ENCODE results near the gene SYTL3.

The SYTL3 gene

DNA sequence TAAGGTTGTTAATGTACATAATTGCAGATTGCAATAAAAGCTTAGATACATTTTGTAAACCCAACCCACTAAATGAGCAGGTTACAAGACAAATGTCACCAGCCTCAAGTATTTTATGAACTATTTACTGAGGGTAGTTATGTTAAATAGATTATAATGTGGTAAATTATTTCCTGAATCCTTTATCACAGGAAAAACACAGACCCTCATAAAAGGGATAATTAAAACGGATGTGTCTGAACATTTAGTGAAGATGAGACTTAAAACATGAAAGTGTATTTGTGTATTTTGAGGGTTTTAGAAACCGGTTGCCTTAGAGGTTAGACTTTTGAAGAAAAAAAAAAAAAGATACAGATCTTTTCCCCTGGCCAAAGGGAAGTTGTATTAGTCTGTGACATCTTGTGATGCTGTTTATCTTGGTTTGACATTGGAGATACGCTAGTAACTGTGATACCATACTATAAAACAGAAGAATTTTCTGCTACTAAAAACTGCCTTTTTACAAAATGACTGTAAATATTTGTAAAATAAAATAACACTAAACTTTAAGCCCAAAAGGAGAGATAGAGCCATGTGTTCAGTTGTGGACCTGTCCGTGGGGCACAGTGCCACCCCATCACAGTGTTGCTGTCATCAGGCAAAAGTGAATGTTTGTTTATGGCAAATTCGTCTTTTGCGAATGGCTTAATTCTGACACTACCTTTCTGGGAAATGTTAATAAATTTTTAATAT, 15.0 kb upstream of the SYTL3 start:
- no peaks in the 10 kb centered on the region for H3K9me3 ChIP-seq (replicated peaks in 1 of 2; ENCODE audit: control insufficient read depth in 2 of 2, insufficient read depth in 1 of 2, low read depth in 1 of 2, low read length in 2 of 2)
- no peak overlapping the region for H2BK12ac ChIP-seq (ENCODE audit: low read length)
- no peaks in the 10 kb centered on the region for H3K4me1 ChIP-seq (ENCODE audit: control insufficient read depth in 2 of 2, insufficient read depth in 1 of 2, low read depth in 1 of 2, low read length in 2 of 2)
- H2BK120ac ChIP-seq (ENCODE audit: low read depth, low read length): no peak overlapping the region
- no peak overlapping the region for H3K4me3 ChIP-seq (ENCODE audit: low read length in 2 of 2)
- H2BK5ac ChIP-seq (ENCODE audit: low read length): no peak overlapping the region
- no peak overlapping the region for H3K4me2 ChIP-seq (ENCODE audit: insufficient read depth, low read length, poor library complexity, severe bottlenecking)
- H4K91ac ChIP-seq (ENCODE audit: low read depth, low read length, poor library complexity): no peak overlapping the region
- no peak for DNase-seq (ENCODE audit: low spot score)
- peaks cover 7 to 89% of the 10 kb centered on the region in 2 donors for H3K36me3 ChIP-seq (replicated peaks in 1 of 2; ENCODE audit: control insufficient read depth in 2 of 2, insufficient read depth in 2 of 2, low read length in 2 of 2)
- no peak overlapping the region for H4K8ac ChIP-seq (ENCODE audit: low read depth, low read length)
- no peak overlapping the region for H3K9ac ChIP-seq (ENCODE audit: low read depth, low read length, poor library complexity)
- no CpG with 5 or more reads among the region's 6 CpGs for WGBS, 2 donors (ENCODE audit: extremely low coverage in 2 of 2, insufficient read length in 2 of 2, insufficient replicate concordance in 1 of 2)
- H3K14ac ChIP-seq (ENCODE audit: low read length): no peak overlapping the region
- no peaks in the 10 kb centered on the region for H3K79me1 ChIP-seq (ENCODE audit: low read depth, low read length)
- H3K27me3 ChIP-seq (ENCODE audit: control insufficient read depth in 3 of 3, insufficient read depth in 3 of 3, low read depth in 1 of 3, low read length in 3 of 3): no peaks in the 10 kb centered on the region
- H3K27ac ChIP-seq (replicated peaks; ENCODE audit: low read length): no peak overlapping the region
- no peak overlapping the region for H3K23ac ChIP-seq (ENCODE audit: low read depth, low read length, poor library complexity)
- no peak overlapping the region for H2BK15ac ChIP-seq (ENCODE audit: low read length)
- H3K18ac ChIP-seq (ENCODE audit: low read length): no peak overlapping the region
- no peak overlapping the region for H2AK5ac ChIP-seq (ENCODE audit: low read depth, low read length)
- H2AFZ ChIP-seq (ENCODE audit: low read length): no peak overlapping the region
- no peak overlapping the region for H3K4ac ChIP-seq (ENCODE audit: low read length)

DNA sequence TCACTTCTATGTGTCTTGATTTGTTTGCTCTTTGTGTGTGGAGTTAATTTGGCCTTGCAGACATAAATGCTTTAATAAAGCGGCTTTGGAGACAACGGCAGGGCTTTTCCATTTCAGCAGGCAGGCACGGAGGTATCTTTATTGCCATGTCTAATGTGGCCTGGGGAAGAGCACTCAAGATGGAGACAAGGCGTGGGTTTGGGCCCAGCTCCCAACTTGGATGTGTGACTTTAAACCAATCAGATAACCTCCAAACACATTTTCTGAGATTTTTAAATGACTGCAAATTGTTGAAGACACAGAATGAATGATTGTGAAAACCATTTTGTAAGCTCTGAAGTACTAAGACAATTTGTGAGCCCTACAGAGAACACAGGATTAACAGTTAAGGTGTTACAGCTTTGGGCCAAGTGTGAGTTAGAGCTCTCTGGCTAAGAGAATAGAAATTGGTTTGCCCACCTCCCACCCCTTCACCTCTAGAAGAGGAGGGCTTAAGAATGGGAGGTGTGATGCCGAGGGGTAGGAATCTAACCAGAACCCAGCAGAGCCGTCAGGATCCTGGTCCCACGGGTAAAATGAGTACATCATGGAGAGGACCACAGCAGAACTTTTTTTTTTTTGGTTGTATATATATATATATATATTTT, 14.3 kb upstream of the SYTL3 start:
- no peak overlapping the region for H2BK15ac ChIP-seq (ENCODE audit: low read length)
- H3K36me3 ChIP-seq (replicated peaks in 1 of 2; ENCODE audit: control insufficient read depth in 2 of 2, insufficient read depth in 2 of 2, low read length in 2 of 2): peaks cover 7 to 89% of the 10 kb centered on the region in 2 donors
- no peaks in the 10 kb centered on the region for H3K27me3 ChIP-seq (ENCODE audit: control insufficient read depth in 3 of 3, insufficient read depth in 3 of 3, low read depth in 1 of 3, low read length in 3 of 3)
- no peak overlapping the region for H2AFZ ChIP-seq (ENCODE audit: low read length)
- H2AK5ac ChIP-seq (ENCODE audit: low read depth, low read length): no peak overlapping the region
- no peaks in the 10 kb centered on the region for H3K9me3 ChIP-seq (replicated peaks in 1 of 2; ENCODE audit: control insufficient read depth in 2 of 2, insufficient read depth in 1 of 2, low read depth in 1 of 2, low read length in 2 of 2)
- no peak overlapping the region for H3K18ac ChIP-seq (ENCODE audit: low read length)
- no peak overlapping the region for H3K4me2 ChIP-seq (ENCODE audit: insufficient read depth, low read length, poor library complexity, severe bottlenecking)
- no peak overlapping the region for H4K91ac ChIP-seq (ENCODE audit: low read depth, low read length, poor library complexity)
- WGBS, 2 donors (ENCODE audit: extremely low coverage in 2 of 2, insufficient read length in 2 of 2, insufficient replicate concordance in 1 of 2): no CpG with 5 or more reads among the region's 7 CpGs
- no peak overlapping the region for H2BK12ac ChIP-seq (ENCODE audit: low read length)
- H3K9ac ChIP-seq (ENCODE audit: low read depth, low read length, poor library complexity): no peak overlapping the region
- no peak overlapping the region for H3K27ac ChIP-seq (replicated peaks; ENCODE audit: low read length)
- H3K14ac ChIP-seq (ENCODE audit: low read length): no peak overlapping the region
- no peak overlapping the region for H3K23ac ChIP-seq (ENCODE audit: low read depth, low read length, poor library complexity)
- H3K4ac ChIP-seq (ENCODE audit: low read length): no peak overlapping the region
- no peak for DNase-seq (ENCODE audit: low spot score)
- H2BK120ac ChIP-seq (ENCODE audit: low read depth, low read length): no peak overlapping the region
- H2BK5ac ChIP-seq (ENCODE audit: low read length): no peak overlapping the region
- no peak overlapping the region for H3K4me3 ChIP-seq (ENCODE audit: low read length in 2 of 2)
- no peak overlapping the region for H4K8ac ChIP-seq (ENCODE audit: low read depth, low read length)
- no peaks in the 10 kb centered on the region for H3K79me1 ChIP-seq (ENCODE audit: low read depth, low read length)
- peaks cover 0 to 5% of the 10 kb centered on the region in 2 donors for H3K4me1 ChIP-seq (ENCODE audit: control insufficient read depth in 2 of 2, insufficient read depth in 1 of 2, low read depth in 1 of 2, low read length in 2 of 2)

DNA sequence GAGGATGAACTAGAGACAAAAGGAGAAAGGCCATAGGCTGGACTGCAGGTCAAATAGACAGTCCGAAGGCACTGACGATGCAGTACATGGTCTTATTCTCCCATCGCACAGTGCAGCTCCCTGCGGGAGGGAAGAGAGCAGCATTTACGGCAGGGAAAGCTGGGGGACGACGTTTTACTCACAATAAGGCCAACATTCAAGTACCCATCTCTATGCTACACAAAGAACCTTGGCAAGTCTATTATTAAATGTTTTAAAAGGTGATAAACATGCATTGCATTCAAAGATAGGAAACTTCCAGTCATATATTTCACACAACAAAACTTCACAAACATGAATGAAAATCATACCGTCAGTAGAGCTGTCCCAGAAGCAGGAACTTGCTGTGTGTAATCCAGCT, 13.1 kb upstream of the SYTL3 start:
- H3K79me1 ChIP-seq (ENCODE audit: low read depth, low read length): no peaks in the 10 kb centered on the region
- H3K4me2 ChIP-seq (ENCODE audit: insufficient read depth, low read length, poor library complexity, severe bottlenecking): no peak overlapping the region
- H2BK5ac ChIP-seq (ENCODE audit: low read length): no peak overlapping the region
- H3K9ac ChIP-seq (ENCODE audit: low read depth, low read length, poor library complexity): no peak overlapping the region
- no peak overlapping the region for H4K8ac ChIP-seq (ENCODE audit: low read depth, low read length)
- no peaks in the 10 kb centered on the region for H3K27me3 ChIP-seq (ENCODE audit: control insufficient read depth in 3 of 3, insufficient read depth in 3 of 3, low read depth in 1 of 3, low read length in 3 of 3)
- no peak overlapping the region for H3K4me3 ChIP-seq (ENCODE audit: low read length in 2 of 2)
- H4K91ac ChIP-seq (ENCODE audit: low read depth, low read length, poor library complexity): no peak overlapping the region
- no peak overlapping the region for H2AK5ac ChIP-seq (ENCODE audit: low read depth, low read length)
- no peak overlapping the region for H3K23ac ChIP-seq (ENCODE audit: low read depth, low read length, poor library complexity)
- no peaks in the 10 kb centered on the region for H3K9me3 ChIP-seq (replicated peaks in 1 of 2; ENCODE audit: control insufficient read depth in 2 of 2, insufficient read depth in 1 of 2, low read depth in 1 of 2, low read length in 2 of 2)
- no peak overlapping the region for H3K18ac ChIP-seq (ENCODE audit: low read length)
- H2AFZ ChIP-seq (ENCODE audit: low read length): no peak overlapping the region
- no peak overlapping the region for H2BK12ac ChIP-seq (ENCODE audit: low read length)
- H3K27ac ChIP-seq (replicated peaks; ENCODE audit: low read length): no peak overlapping the region
- H3K4me1 ChIP-seq (ENCODE audit: control insufficient read depth in 2 of 2, insufficient read depth in 1 of 2, low read depth in 1 of 2, low read length in 2 of 2): peaks cover 0 to 5% of the 10 kb centered on the region in 2 donors
- no peak overlapping the region for H2BK120ac ChIP-seq (ENCODE audit: low read depth, low read length)
- peaks cover 7 to 87% of the 10 kb centered on the region in 2 donors for H3K36me3 ChIP-seq (replicated peaks in 1 of 2; ENCODE audit: control insufficient read depth in 2 of 2, insufficient read depth in 2 of 2, low read length in 2 of 2)
- no peak overlapping the region for H2BK15ac ChIP-seq (ENCODE audit: low read length)
- no peak overlapping the region for H3K14ac ChIP-seq (ENCODE audit: low read length)
- WGBS, 2 donors (ENCODE audit: extremely low coverage in 2 of 2, insufficient read length in 2 of 2, insufficient replicate concordance in 1 of 2): no CpG with 5 or more reads among the region's 8 CpGs
- H3K4ac ChIP-seq (ENCODE audit: low read length): no peak overlapping the region
- DNase-seq (ENCODE audit: low spot score): no peak

DNA sequence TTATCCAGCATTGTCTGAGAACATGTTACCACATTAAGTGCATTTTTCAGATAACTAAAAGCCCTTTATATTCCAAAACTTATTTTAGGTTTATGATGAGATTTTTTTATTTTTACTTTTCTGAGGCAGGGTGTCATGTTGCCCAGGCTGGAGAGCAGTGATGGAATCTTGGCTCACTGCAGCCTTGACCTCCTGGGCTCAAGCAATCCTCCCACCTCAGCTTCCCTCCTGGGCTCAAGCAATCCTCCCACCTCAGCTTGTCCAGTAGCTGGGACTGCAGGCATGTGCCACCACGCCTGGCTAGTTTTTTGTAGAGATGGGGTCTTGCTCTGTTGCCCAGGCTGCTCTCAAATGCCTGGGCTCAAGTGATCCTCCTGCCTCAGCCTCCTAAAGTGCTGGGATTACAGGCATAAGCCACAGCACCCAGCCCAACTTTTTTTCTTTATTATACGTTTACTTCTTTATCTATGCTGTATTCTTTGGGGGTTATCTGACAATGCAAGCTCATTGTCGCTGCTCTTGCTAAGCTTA, 11.5 kb upstream of the SYTL3 start:
- peaks cover 2% of the 10 kb centered on the region for H3K79me1 ChIP-seq (ENCODE audit: low read depth, low read length)
- H3K14ac ChIP-seq (ENCODE audit: low read length): no peak overlapping the region
- H3K27me3 ChIP-seq (ENCODE audit: control insufficient read depth in 3 of 3, insufficient read depth in 3 of 3, low read depth in 1 of 3, low read length in 3 of 3): no peaks in the 10 kb centered on the region
- H4K8ac ChIP-seq (ENCODE audit: low read depth, low read length): no peak overlapping the region
- WGBS, 2 donors (ENCODE audit: extremely low coverage in 2 of 2, insufficient read length in 2 of 2, insufficient replicate concordance in 1 of 2): no CpG with 5 or more reads among the region's 3 CpGs
- H3K4ac ChIP-seq (ENCODE audit: low read length): no peak overlapping the region
- no peak overlapping the region for H2BK5ac ChIP-seq (ENCODE audit: low read length)
- H3K4me2 ChIP-seq (ENCODE audit: insufficient read depth, low read length, poor library complexity, severe bottlenecking): no peak overlapping the region
- H2BK15ac ChIP-seq (ENCODE audit: low read length): no peak overlapping the region
- no peak overlapping the region for H2BK120ac ChIP-seq (ENCODE audit: low read depth, low read length)
- no peak overlapping the region for H2AK5ac ChIP-seq (ENCODE audit: low read depth, low read length)
- no peak overlapping the region for H2AFZ ChIP-seq (ENCODE audit: low read length)
- no peak overlapping the region for H2BK12ac ChIP-seq (ENCODE audit: low read length)
- H3K4me3 ChIP-seq (ENCODE audit: low read length in 2 of 2): no peak overlapping the region
- no peak overlapping the region for H3K23ac ChIP-seq (ENCODE audit: low read depth, low read length, poor library complexity)
- peaks cover 0 to 2% of the 10 kb centered on the region in 2 donors for H3K9me3 ChIP-seq (replicated peaks in 1 of 2; ENCODE audit: control insufficient read depth in 2 of 2, insufficient read depth in 1 of 2, low read depth in 1 of 2, low read length in 2 of 2)
- no peak for DNase-seq (ENCODE audit: low spot score)
- peaks cover 5 to 88% of the 10 kb centered on the region in 2 donors for H3K36me3 ChIP-seq (replicated peaks in 1 of 2; ENCODE audit: control insufficient read depth in 2 of 2, insufficient read depth in 2 of 2, low read length in 2 of 2)
- H4K91ac ChIP-seq (ENCODE audit: low read depth, low read length, poor library complexity): no peak overlapping the region
- H3K4me1 ChIP-seq (ENCODE audit: control insufficient read depth in 2 of 2, insufficient read depth in 1 of 2, low read depth in 1 of 2, low read length in 2 of 2): peaks cover 0 to 5% of the 10 kb centered on the region in 2 donors
- no peak overlapping the region for H3K9ac ChIP-seq (ENCODE audit: low read depth, low read length, poor library complexity)
- H3K18ac ChIP-seq (ENCODE audit: low read length): no peak overlapping the region
- no peak overlapping the region for H3K27ac ChIP-seq (replicated peaks; ENCODE audit: low read length)

Measured in neuronal stem cell (in vitro differentiated cells).